ENCODE results near the gene SLC25A25. TPM values are rescaled to one million over a fixed set of nuclear protein-coding genes. Genes with fewer than 3 reads are reported as not detected.
"Not testable (repeated sequence)": the region's sequence is repeated elsewhere in the genome, so short reads cannot be mapped to it uniquely, and the experiment has no call there.

Gene SLC25A25
- polyA plus RNA-seq, 6 donors from 2014 or later, result 1.6 to 15.8 (median 9.0) TPM

DNA sequence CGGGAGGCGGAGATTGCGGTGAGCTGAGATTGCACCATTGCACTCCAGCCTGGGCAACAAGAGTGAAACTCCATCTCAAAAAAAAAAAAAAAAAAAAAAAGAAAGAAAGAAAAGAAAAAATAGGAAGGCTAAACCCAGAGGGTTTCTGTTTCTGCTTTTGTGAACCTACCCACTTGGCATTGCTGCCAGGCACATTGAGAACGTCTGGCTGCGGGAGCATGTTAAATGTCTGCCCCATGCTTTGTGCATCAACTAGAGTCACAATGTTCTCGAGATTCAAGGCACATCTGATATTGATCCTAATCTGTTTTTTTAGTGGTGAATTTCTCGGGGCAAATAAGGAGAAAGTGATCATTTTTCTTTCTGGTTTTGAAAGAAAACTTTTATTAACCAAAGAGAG, 2.8 kb downstream of the SLC25A25 start:
- no peak for ATAC-seq (ENCODE audit: low read depth in 2 of 2)
- Mint-ChIP-seq H3K4me3 (peak overlapping the region in 5 of 8 donors; percentile 32 to 69 (median 39)), H3K36me3 (no peaks in the 10 kb centered on the region), H3K9me3 (no peaks in the 10 kb centered on the region), H3K27ac (peak overlapping the region in 3 of 6 donors; percentile 17 to 65 (median 26)), H3K4me1 (peaks cover 35 to 71% (median 51%) of the 10 kb centered on the region in 3 donors), H3K27me3 (no peaks in the 10 kb centered on the region)
- DNase-seq, result no peak

DNA sequence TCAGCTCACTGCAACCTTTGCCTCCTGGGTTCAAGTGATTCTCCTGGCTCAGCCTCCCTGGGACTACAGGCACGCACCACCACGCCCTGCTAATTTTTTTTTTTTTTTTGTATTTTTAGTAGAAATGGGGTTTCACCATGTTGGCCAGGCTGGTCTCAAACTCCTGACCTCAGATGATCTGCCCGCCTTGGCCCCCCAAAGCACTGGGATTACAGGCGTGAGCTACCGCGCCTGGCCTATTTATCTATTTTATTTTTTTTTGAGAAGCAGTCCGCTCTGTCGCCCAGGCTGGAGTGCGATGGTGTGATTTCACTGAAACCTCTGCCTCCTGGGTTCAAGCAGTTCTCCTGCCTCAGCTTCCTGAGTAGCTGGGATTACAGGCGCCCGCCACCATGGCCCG, 3.4 kb downstream of the SLC25A25 start:
- Mint-ChIP-seq H3K4me3 (peak overlapping the region; percentile 69 to 89 (median 84)), H3K4me1 (peaks cover 29 to 66% (median 45%) of the 10 kb centered on the region in 3 donors), H3K27ac (peak overlapping the region in 5 of 6 donors; percentile 71 to 96 (median 91))
- not testable (repeated sequence) for DNase-seq; ATAC-seq (ENCODE audit: low read depth in 2 of 2); H3K9me3 Mint-ChIP-seq; H3K36me3 Mint-ChIP-seq; H3K27me3 Mint-ChIP-seq

DNA sequence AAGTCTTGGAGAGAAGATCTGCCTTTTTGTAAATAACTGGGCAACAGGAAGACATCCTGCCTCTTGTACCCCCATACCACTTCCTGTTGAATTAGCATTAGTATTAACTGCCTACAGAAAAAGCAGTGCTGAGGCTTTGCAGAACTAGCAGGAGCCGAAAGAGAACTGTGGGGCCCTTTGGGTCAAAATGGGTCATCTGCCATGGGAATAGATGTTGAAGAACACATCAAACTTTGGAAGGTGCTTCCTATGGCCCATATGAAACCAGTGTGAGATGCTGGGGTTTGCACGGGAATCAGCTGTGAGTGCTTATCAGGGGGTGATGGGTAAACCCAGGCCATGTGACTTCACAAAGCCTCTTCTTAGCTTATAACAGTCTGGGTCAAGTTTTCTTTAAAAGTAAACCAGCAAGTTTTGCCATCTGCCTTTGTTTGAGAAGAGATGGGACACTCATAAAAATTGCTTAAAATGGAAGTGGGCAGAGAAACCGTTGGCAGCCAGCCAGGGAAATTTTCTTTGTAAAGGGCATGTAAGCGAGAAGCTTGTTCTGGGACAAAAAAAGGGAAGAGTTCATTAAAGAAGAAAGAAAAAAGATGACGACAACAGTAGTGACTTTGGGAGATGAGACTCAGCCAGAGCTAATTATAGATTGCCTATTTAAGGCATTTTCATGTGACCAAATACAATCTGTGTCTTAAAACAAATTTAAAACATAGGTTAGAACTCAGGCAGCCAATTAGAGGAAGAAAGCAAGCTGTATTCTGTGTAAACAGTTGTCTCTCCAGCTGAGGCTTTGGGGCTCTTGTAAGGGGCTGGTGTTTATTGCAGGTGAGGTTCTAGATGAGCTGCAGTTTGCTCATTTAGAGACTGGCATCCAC, 4.4 kb downstream of the SLC25A25 start:
- peak overlapping the region; percentile 69 to 89 (median 84) for H3K4me3 Mint-ChIP-seq
- H3K36me3 Mint-ChIP-seq, result no peaks in the 10 kb centered on the region
- H3K9me3 Mint-ChIP-seq, result no peaks in the 10 kb centered on the region
- ATAC-seq (ENCODE audit: low read depth in 2 of 2) (peak; percentile 4 to 15), DNase-seq (peak; percentile 71)
- peaks cover 31 to 69% (median 45%) of the 10 kb centered on the region in 3 donors for H3K4me1 Mint-ChIP-seq
- peak overlapping the region; percentile 88 to 97 (median 92) for H3K27ac Mint-ChIP-seq
- H3K27me3 Mint-ChIP-seq, result no peaks in the 10 kb centered on the region

DNA sequence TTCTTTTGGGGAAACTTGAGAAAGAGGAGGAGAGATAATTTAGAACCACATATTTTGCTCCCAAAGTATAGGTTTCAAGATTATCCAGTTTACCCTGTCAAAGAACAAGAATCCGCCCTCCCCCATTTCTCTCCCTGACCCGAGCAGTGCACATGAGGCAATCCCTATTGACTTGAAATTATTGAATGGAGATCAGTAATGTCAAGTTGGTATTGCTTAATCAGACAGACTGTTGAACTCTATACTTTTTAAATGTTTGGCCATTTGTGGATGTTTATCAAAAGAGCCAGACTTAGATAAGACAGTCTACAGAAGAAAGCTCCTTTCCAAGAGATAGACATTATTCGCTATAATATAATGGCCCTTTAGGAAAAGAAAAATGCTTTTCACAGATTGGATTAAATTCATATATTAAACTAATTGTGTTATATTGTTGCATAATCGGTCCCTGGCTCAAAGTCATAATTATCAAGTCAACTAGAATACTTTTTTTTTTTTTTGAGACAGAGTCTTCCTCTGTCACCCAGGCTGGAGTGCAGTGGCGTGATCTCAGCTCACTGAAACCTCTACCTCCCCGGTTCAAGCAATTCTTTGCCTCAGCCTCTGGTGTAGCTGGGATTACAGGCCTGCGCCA, 5.3 kb downstream of the SLC25A25 start:
- Mint-ChIP-seq H3K27me3 (no peaks in the 10 kb centered on the region), H3K36me3 (no peaks in the 10 kb centered on the region), H3K4me1 (peaks cover 33 to 78% (median 45%) of the 10 kb centered on the region in 3 donors), H3K4me3 (peak overlapping the region; percentile 47 to 86 (median 74)), H3K27ac (peak overlapping the region; percentile 75 to 97 (median 90)), H3K9me3 (no peaks in the 10 kb centered on the region)
- ATAC-seq (ENCODE audit: low read depth in 2 of 2) (no peak), DNase-seq (no peak)

DNA sequence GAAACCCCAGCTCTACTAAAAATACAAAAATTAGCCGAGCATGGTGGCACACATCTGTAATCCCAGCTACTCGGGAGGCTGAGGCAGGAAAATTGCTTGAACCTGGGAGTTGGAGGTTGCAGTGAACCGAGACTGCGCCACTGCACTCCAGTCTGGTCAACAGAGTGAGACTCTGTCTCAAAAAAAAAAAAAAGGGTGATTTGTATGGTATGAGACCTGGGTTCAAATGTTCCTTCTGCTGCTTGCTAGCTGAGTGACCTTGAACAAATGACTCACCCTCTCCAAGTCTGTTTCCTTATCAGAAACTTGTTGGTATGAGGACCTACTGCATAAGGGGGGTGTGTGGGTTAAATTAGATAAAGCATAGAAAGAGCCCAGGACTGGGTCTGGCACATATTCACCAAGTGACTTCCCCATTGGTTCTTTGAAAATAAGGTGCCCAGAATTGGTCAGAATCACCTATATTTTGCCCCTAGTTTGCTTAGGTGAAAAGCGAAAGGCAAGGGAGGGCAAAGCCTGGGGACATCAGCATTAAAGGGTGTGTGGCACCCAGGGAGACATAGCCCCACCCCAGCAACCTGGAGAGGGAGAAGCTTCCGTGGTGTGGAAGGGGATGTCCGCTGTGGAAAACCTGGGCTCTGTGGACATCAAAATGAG, 9.9 kb downstream of the SLC25A25 start:
- H3K27me3 Mint-ChIP-seq, result no peaks in the 10 kb centered on the region
- H3K36me3 Mint-ChIP-seq, result no peaks in the 10 kb centered on the region
- DNase-seq (no peak), ATAC-seq (ENCODE audit: low read depth in 2 of 2) (no peak)
- H3K4me3 Mint-ChIP-seq, result peak overlapping the region in 1 of 8 donors; percentile 3
- H3K27ac Mint-ChIP-seq, result peak overlapping the region in 4 of 6 donors; percentile 20 to 81 (median 62)
- H3K4me1 Mint-ChIP-seq, result peaks cover 16 to 59% (median 24%) of the 10 kb centered on the region in 3 donors
- no peaks in the 10 kb centered on the region for H3K9me3 Mint-ChIP-seq

DNA sequence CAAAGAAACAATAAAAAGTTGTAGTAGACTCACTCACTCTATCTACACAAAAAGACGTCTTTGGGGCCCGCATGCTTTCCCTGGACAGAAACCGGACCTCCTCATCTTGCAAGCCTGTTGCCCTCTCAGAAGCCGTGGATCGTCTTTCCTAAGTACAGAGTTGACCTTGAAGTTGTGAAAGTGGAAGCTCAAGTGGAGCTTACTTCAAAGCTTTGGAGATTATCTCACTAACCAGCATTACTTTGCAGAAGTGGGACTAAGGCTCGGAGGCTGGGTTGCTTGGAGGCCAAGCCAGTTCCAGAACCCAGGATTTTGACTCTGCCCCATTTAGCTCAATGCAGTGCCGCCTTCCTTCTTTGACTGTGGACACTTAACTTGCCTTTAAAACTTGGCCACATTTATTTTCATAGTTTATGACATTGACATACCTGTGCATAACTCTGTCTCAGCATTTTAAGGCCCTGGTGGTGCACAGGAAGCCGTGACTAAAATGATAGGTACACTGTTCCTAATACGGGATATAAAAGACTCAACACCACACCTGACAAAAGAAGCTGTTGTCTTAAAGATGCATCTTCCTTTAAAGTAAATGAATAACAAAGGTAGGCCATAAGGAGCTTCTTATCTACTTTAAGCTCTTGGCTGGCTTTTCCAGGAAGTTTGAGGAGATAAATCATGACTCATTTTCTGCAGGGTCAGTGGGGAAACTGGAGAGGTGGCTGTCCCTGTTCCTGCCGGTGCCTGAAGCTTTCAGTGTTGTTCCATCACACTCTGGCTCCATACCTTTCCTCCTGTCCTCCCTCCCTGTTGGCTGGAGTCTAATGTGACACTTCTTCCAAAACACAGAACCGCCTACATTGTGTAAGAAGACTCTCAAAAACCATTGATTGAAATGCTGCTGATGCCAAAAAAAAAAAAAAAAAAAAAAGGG, 10.7 kb downstream of the SLC25A25 start:
- no peak for DNase-seq
- Mint-ChIP-seq H3K27ac (peak overlapping the region in 4 of 6 donors; percentile 20 to 81 (median 58)), H3K9me3 (no peaks in the 10 kb centered on the region), H3K4me1 (peaks cover 13 to 53% (median 17%) of the 10 kb centered on the region in 3 donors), H3K27me3 (no peaks in the 10 kb centered on the region), H3K4me3 (peak overlapping the region in 1 of 8 donors; percentile 3), H3K36me3 (no peaks in the 10 kb centered on the region)
- ATAC-seq (ENCODE audit: low read depth in 2 of 2), result no peak

DNA sequence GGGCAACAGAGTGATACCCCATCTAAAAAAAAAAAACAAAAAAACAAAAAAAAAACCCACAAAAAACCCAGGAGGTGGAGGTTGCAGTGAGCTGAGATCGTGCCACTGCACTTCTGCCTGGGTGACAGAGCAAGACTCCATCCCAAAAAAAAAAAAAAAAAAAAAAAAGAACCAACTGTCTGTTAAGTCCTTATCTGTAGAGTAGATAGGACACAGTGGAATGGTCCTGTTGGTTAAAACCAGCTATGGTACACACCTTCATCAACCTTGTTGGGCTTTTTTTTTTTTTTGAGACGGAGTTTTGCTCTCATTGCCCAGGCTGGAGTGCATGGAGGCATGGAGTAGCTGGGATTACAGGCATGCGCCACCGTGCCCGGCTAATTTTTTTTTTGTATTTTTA, 12.2 kb downstream of the SLC25A25 start:
- Mint-ChIP-seq H3K27me3 (no peaks in the 10 kb centered on the region), H3K36me3 (no peaks in the 10 kb centered on the region), H3K4me1 (peaks cover 20 to 47% (median 23%) of the 10 kb centered on the region in 3 donors), H3K4me3 (no peak overlapping the region), H3K27ac (no peak overlapping the region), H3K9me3 (no peaks in the 10 kb centered on the region)
- ATAC-seq (ENCODE audit: low read depth in 2 of 2), result no peak
- DNase-seq, result no peak

DNA sequence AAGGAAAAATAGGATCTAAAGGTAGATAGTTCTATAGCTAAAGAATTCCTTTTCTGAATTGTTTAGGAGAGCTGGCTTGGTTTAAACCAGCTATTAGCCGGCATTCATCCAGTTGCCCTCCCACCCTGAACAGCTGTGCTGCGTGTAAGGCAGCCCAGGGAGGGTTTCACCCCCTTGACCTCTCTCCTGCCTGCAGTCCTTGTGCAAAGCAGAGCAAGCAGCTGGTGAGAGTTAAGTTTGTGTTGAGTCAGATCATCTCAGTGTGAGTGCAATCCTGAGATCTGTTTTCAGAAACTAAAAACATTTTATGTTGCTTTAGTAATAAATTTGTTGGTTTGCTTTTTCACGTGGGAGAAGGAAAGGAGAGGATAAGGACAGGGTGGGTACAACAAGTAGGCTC, 13.0 kb downstream of the SLC25A25 start:
- no peaks in the 10 kb centered on the region for H3K36me3 Mint-ChIP-seq
- no peaks in the 10 kb centered on the region for H3K27me3 Mint-ChIP-seq
- no peaks in the 10 kb centered on the region for H3K9me3 Mint-ChIP-seq
- H3K27ac Mint-ChIP-seq, result peak overlapping the region in 1 of 6 donors; percentile 21
- no peak overlapping the region for H3K4me3 Mint-ChIP-seq
- DNase-seq (no peak), ATAC-seq (ENCODE audit: low read depth in 2 of 2) (no peak)
- H3K4me1 Mint-ChIP-seq, result peaks cover 20 to 46% (median 23%) of the 10 kb centered on the region in 3 donors

DNA sequence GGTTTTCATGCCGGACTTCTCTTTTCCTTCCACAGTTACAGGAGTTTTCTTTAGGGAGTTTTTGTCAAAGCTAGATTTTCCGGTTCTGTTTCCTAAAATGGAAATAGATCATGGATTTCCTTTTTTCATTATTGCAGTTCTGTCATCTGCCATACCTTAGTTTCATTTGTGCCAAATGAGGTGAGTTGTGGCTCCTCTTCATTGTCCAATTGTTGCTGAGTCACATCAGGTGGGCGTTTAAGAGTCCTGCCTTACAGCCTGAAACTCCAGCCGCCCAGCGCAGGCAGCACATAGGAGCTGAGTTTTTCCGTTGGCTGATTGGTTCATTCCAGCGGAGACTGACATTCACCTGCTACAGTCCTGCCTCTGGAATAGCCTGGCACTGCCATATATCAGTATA, 14.1 kb downstream of the SLC25A25 start:
- no peak overlapping the region for H3K4me3 Mint-ChIP-seq
- H3K27ac Mint-ChIP-seq, result peak overlapping the region in 5 of 6 donors; percentile 13 to 87 (median 60)
- ATAC-seq (ENCODE audit: low read depth in 2 of 2) (no peak), DNase-seq (no peak)
- no peaks in the 10 kb centered on the region for H3K27me3 Mint-ChIP-seq
- no peaks in the 10 kb centered on the region for H3K36me3 Mint-ChIP-seq
- peaks cover 20 to 43% (median 24%) of the 10 kb centered on the region in 3 donors for H3K4me1 Mint-ChIP-seq
- H3K9me3 Mint-ChIP-seq, result no peaks in the 10 kb centered on the region

DNA sequence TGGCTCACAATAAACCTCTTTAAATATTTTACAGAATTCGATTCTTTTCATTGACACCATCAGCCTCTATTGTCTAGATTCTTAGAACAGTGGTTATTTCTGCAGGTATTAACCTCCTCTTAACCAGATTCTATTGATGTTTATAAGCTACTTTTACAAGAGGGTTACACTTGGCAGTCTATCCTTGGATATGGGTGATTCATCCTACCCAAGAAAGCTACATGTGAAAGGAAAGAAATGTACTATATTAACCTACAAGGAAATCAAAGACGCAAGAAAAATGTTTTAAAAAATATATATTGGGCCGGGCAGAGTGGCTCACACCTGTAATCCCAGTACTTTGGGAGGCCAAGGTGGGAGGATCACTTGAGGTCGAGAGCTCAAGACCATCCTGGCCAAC, 16.7 kb downstream of the SLC25A25 start:
- Mint-ChIP-seq H3K36me3 (no peaks in the 10 kb centered on the region), H3K9me3 (no peaks in the 10 kb centered on the region), H3K27me3 (no peaks in the 10 kb centered on the region), H3K4me1 (peaks cover 21 to 38% (median 33%) of the 10 kb centered on the region in 3 donors), H3K4me3 (peak overlapping the region in 1 of 8 donors; percentile 15), H3K27ac (peak overlapping the region in 1 of 6 donors; percentile 47)
- no peak for ATAC-seq (ENCODE audit: low read depth in 2 of 2)
- no peak for DNase-seq

DNA sequence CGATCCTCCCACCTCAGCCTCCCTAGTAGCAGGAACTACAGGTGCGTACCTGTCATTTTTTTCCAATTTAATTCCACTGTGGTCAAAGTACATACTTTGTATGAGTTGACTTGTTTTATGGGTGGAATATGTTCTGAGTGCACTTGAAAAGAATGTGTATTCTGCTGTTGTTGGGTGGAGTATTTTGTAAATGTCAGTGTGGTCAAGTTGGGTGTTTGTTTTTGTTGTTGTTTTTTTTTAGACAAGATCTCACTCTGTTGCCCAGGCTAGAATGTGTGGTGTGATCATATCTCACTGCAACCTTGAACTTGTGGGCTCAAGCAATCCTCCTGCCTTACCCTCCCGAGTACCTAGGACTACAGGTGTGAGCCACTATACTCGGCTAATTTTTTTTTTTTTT, 17.9 kb downstream of the SLC25A25 start:
- Mint-ChIP-seq H3K4me1 (peaks cover 25 to 35% (median 34%) of the 10 kb centered on the region in 3 donors), H3K27ac (no peak overlapping the region), H3K4me3 (no peak overlapping the region), H3K9me3 (no peaks in the 10 kb centered on the region), H3K36me3 (no peaks in the 10 kb centered on the region), H3K27me3 (no peaks in the 10 kb centered on the region)
- ATAC-seq (ENCODE audit: low read depth in 2 of 2) (no peak), DNase-seq (no peak)

DNA sequence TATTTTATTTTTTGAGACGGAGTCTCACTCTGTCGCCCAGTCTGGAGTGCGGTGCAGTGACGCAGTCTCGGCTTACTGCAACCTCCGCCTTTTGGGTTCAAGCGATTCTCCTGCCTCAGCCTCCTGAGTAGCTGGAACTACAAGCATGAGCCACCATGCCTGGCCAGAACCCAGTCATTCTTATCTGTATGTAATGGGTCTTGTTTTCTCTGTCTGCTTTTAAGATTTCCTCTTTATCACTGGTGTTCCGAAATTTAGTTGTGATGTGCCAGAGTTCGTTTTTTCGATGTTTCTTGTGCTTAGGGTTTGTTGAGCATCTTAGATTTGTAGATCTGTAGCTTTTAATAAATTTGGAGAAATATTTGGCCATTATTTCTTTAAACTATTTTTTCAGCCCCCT, 19.2 kb downstream of the SLC25A25 start:
- no peaks in the 10 kb centered on the region for H3K9me3 Mint-ChIP-seq
- H3K36me3 Mint-ChIP-seq, result no peaks in the 10 kb centered on the region
- peaks cover 28 to 39% (median 29%) of the 10 kb centered on the region in 3 donors for H3K4me1 Mint-ChIP-seq
- H3K27me3 Mint-ChIP-seq, result no peaks in the 10 kb centered on the region
- DNase-seq (no peak), ATAC-seq (ENCODE audit: low read depth in 2 of 2) (no peak)
- H3K27ac Mint-ChIP-seq, result peak overlapping the region in 3 of 6 donors; percentile 55 to 85 (median 77)
- no peak overlapping the region for H3K4me3 Mint-ChIP-seq
